HL-60/S4 (cell line): ENCODE results near the gene LFNG.

ENCODE experiments used
- in situ Hi-C: fragments of 300-500 bp; cut with MboI; formaldehyde crosslinking; loops from 2 replicates; pipeline ENCODE4 v1.14.3; 2022; ENCODE audit warnings: low sequenced_read_pairs

LFNG gene

DNA sequence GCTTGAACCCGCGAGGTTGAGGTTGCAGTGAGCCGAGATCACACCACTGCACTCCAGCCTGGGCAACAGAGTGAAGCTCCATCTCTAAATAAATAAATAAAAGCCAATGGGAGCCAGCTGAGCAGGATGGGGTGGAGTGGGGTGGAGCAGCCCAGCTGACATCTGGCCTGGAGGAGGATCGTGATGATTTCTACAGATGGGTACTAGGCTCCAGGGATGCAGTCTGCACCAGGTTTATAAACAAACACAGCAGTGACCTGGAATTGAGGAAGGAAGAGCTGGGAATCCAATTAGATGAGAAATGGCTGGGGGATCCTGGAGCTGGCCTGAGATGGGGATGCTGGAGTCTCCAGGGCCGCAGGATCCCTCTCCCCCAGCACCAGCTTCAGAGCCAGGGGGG is 36.1 kb upstream of the LFNG start:
- in situ Hi-C loops = no loop called here

DNA sequence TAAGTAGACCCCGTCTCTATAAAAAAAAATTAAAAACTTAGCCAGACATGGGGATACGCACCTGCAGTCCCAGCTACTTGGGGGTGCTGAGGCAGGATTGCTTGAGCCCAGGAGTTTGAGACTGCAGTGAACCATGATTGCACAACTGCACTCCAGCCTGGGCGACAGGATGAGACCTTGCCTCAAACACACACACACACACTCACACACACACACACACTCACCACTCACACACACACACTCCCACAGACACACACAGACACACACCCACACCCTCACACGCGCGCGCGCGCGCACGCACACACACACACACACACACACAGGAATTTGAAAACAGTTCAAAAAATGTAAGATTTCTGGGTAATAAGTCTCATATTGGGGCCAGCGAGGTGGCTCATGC is 34.7 kb upstream of the LFNG start:
- in situ Hi-C loops = no loop called here

DNA sequence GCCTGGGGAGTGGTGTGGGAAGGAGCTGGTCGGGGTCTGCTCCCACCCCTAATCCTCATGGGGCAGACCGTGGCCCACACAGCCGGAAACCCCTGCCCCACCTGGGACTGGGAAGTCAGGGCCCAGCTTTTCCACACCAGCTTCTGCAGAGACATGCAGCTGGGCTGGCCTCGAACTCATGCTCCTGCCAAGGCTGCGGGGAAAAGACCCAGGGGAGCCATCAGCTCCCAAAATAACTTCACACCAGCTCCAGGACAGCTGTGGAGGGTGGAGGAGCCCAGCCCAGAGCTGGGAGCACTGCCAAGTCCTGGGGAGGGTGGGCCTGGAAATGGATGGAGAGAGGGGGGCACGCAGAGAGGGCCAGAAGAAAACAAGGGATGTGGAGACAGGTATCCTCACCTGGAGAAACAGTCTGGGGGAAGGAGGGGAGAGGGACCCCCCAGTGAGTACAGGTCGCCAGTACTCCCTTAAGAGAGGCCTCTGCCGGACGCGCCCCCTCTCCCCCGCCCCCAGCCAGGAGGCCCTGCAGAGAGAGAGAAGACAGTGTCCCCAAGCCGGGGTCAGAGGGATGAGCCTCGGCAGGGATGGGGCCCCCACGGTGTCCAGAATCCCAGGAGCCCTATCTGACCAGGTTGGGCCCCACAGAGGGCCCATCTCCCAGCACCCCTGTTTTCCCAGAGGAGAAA is 31.8 kb upstream of the LFNG start:
- in situ Hi-C loops = no loop called here

DNA sequence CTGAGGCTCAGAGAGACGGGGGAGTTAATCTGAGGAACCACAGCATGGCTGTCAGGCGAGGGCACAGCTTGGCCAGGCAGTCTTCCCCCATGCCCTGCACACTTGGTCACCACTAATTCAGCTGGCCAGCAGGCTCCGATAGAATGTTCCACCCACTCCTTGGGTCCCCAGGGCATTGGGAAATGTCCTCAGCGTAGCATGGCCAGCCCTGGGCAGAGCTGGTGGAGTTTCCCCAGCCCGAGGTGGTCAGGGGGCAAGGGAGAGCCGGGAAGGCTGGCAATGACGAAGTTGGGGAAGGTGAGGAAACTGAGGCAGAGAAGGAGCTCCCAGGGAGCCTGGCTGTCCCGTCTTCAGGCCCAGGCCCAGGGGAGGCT is 31.3 kb upstream of the LFNG start:
- in situ Hi-C loops = no loop called here

DNA sequence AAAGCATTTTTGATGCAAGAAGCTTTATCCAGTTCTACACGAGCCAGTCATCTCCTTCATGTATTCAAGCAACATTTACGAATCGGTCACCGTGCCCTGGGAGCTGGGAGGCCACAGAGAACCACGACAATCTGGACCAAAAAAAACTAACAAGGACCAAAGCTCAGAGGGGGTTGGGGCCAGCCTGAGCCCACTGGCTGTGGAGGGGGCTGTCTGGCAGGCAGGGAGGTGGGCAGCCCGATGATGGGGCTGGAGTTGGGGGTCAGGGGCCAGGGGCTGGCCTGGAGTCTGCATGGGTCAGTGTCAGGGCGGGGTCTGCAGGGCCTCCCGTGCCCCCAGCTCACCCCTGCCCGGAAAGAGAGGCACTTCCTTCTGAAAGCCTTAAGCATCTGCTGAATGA is 30.9 kb upstream of the LFNG start:
- in situ Hi-C loops = no loop called here

DNA sequence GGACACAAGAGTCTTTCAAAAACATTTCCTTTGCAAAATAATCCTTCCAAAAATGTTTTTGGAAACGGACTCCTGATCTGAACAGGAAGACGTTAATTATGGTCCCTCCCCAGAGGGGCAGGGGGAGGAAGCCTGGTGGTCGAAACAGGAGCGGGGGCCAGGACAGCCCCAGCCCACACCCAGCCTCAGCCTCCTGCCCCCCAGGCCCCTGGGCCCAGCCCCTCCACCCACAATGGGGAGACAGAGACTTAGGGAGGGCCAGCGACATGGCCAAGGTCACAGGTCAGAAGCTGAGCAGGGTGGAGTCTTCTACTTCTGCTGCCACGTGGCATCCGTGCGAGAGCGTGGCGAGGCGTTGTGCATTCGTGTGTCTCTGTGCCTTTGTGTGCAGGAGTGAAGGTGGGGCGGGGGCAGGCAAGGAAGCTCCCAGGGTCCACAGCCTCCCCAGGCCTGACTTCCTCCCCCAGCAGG is 29.4 kb upstream of the LFNG start:
- in situ Hi-C loops = no loop called here

DNA sequence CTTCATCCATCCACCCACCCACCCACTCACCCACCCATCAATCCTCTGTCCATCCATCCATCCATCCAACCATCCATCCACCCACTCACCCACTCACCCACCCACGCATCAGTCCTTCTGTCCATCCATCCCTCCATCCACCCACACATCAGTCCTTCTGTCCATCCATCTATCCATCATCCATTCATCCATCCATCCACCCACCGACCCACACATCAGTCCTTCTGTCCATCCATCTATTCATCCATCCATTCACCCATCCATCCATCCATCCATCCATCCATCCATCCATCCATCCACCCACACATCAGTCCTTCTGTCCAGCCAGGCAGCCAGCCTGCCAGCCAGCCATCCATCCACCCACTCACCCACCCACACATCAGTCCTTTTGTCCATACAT is 27.5 kb upstream of the LFNG start:
- in situ Hi-C loops = no loop called here

DNA sequence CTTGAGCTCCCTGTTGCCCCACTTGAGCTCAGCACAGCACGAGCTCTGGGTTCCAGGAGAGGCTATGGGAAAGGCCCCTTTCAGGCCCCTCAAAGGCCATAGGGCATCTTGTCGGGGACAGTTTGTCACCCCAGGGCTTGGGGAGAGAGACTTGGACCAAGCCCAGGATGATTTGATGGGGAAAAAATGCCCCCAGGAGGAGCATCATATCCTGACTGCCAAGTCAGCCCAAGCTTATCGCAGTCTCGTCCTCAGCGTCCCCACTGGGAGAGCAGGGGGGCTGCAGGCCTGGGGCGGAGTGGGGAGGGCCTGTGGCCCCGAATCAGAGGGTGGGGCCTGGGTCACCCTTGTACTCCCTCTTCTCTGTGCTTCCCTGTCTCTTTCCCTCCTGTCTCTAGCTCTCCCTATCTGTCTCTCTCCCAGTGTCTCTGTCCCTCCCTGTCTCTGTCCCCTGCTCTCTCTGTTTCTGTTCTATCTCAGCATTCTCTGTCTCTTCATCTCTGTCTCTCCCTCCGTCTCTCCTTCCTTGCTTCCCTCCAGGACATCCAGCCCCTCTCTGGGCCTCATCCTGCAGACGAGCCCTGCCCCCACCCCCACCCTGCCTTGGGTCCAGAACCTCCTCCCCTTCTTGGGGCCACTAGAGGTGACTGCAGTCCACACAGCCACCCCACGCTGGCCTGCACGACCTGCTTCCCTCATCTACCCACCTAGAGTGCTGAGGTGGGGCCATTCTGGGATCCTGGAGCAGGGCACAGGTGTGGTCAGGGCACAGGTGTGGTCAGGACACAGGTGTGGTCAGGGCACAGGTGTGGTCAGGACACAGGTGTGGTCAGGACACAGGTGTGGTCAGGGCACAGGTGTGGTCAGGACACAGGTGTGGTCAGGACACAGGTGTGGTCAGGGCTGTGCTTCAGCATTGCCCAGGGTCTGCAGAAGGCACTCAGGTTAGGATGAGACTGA is 26.1 kb upstream of the LFNG start:
- in situ Hi-C loops = no loop called here

DNA sequence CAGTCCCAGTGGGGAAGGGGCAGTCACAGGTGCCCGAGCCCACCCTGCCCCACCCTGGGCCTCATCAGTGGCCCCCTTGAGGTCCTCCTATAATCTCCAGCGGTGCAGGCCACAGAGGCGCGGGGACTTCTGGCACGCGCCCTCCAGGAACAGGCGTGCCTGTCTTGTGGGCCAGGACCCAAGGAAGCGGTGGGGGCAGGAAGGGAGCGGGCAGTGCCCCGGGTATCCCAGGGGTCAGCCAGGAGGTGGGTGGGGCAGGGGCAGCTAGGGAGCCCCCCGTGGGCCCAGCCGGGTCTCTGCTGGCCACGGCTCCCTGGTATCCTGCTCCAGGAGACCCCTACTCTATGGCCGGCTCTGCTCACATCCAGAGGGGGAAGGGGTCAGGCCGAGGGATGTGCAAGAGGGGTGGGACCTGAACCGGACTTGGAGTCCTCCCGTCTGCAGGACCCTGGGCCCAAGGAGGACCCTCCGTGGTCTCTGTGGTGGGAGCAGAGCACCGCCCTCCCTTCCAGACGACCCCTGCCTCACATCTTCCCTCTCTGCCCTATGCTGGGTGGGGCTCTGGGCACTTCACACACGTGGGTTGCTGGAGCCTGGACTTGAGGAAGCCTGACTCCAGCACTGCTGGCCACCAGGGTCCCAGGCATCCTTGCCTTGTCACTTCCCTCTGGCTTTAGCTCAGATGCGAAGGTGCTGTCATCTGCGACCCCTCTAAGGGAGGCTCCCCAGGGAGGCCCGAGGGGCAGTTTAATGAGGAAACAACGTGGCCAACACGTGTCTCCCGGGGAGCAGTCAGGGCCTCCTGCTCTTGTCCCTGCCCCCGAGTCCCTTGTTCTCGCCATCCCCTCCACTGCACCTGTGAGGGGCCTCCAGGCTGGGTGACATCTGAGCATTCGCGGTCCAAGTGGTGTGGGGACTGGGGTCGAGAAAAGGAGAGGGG is 25.1 kb upstream of the LFNG start:
- in situ Hi-C loops = no loop called here

DNA sequence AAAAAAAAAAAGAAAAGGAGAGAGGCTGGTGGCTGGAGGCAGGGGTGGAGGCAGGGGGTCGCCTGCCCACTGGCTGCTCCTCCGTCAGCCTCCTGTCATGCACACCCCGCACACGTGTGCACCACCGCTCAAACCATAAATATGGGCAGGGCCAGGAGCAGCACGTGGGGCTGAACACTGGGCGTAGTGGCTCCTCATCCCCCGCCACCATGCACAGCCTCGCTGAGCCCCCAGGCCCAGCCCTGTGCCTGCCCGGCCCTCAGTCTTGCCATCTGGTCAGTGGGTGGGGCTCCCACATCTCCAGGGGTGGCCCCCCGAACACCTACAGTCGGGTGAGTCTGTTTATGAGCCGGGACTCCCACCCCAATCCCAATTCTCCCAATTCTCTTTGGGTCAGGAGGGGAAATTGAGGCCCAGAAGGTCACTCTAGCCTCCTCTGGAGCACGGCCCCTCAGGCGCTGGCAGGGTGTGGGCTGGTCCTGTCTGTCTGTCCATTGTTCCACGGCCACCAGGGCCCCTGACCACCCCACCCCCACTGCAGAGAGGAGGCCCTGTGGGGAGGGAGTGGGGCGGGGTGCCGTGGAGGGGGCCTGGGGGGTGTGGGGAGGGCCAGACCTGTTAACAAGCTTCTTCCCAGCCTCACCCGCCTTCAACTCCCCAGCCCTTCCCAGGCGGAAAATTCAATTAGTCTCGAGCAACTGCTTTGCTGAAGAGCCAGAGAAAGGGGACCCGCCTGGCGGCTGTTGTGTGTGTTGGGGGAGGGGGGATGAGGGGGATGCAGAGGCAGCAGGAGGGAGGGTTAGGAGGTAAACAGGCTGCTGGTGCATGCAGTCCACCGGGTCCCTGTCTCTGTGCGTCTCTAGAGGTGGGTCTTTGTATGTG is 23.9 kb upstream of the LFNG start:
- in situ Hi-C loops = no loop called here

DNA sequence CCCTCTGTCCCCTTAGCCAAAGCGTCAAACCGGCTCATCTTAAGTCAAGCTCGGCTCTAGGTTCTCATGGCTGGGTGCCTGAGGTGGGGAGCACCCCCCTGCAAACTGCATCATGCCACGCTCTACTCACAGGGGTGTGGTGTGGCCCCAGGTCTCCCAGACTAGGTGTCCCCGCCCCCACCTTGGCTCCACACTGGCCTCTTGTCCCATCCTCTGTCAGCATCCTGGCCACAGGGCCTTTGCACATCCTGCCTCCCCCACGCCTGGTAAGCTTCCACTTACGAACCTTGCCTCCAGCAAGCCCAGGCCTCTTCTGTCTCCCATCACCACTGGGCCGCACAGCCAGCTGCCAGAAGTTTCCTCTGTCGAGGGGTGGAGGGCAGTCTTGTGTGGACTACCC is 23.2 kb upstream of the LFNG start:
- in situ Hi-C loops = no loop called here

DNA sequence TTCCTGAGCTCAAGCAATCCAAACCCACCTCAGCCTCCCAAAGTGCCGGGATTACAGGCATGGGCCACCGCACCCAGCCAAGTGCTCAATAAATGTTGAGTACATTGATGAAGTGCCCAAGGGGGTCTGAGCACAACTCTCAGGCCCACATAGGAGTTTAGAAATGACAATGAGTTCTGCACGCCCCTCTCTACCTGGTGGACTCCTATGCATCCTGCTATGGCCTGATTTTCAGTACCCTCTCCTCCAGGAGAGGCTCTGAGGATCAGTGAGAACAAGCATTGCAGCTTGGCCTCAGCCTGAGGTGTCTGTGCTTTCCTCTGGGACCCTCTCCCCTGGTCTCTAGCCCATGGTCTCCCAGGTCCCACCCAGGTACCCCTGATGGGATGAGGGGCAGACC is 22.5 kb upstream of the LFNG start:
- in situ Hi-C loops = no loop called here

DNA sequence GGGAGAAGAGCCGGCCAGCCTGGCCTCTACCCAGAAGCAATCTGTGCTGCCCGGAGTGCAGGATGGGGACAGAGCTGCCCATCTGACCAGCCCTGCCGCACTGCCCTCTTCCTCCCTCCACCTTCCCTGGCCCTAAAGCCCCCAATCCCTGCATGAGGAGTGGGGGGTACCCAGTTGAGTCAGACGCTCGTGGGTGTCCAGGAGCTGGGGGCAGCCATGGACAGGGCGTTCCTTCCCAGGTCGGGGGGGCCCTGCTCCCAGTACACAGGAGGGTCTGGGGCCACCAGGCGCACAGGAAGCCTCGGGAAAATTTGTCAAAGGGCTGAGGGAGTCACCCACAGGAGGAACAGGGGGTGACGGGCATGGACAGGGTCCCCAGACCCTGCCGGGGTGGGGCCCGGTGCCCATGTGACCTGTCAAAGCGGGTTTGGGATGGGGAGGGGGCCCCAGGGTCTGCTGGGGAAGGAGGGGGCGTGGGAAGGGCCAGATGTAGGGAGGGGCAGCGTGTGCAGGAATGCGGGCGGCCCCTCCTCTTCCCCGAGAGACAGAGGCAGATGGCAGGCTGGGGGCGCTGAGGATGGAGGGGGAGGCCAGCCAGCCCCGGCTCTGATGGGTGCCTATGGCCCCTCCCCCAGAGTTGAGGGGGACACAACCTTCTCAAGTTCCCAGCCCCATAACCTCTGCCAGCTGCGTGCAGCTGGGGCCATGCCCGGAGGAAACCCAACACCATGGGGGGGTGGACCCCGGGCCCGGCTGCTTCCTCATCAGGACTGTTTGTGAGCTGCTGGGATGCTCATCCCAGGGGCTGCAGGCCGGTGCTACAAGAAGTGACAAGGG is 21.9 kb upstream of the LFNG start:
- in situ Hi-C loops = no loop called here

DNA sequence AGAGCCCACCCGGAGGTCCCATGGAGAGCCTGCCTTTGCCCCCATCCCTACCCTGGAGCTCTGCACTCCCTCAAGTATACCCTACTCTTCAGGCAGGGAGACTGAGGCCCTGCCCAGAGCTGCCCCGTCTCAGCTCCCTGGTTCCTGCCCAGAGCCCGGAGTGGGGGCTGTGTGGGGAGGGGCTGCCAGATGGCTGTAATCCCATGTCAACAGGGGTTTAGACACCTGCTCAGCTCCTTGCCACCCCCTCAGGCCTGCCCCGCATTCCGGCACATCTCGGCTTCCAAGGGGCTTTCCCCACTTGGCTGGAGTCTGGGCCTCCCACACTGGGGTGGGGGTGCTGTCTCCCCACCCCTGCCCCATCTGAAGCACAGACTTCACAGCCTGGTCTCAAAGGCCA is 20.9 kb upstream of the LFNG start:
- in situ Hi-C loops = no loop called here

DNA sequence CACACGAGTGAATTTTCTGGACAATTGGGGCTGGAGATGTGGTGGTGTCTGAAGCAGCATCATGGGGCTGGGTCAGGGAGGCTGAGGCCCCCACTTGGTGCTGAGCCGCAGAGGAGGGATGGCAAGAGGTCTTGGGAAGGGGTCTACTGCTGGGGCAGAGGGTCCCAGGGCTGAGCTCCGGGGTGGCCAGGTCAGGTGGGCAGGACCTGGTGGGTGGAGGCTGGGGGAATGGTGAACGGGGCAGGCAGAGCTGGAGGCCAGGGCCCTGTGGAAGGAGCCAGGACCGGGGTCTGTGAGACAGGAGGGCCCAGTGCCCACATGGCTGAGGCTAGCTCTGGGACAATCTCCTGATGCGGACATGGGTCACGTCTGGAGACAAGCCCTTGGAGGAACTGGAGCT is 20.4 kb upstream of the LFNG start:
- in situ Hi-C loops = no loop called here

DNA sequence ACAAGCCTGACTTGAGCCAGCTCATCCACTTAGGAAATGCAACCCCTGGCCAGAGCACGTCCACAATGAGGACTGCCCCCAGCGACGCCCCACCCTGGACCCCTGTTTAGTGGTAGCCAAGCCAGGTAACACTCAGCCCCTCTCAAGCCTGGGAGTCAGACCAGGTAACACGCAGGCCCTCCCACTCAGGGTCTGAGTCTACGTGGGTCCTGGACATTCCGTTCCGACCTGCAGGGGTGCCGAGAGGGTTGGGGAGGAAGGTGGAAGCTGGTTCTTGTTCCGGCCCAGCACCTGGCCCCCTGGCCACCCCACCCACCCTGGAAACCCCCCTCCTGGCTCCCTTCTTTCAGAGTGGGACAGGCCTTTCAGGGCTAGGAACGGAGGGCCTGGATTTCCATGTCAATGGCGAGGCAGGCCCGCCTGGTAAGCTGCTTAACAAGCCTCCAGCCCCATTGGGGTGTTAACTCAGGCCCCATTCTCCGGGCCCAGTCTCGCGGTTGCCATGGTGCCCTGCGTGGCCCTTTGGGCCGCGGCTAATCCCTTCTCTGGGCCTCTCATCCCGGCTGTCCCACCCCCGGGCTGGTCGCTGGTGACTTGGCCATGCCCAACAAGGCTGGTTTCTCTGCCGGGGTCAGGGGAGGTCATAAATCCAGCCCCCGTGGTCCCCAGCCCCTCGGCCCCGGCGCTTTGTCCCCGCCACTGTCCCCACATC is 19.7 kb upstream of the LFNG start:
- in situ Hi-C loops = no loop called here

DNA sequence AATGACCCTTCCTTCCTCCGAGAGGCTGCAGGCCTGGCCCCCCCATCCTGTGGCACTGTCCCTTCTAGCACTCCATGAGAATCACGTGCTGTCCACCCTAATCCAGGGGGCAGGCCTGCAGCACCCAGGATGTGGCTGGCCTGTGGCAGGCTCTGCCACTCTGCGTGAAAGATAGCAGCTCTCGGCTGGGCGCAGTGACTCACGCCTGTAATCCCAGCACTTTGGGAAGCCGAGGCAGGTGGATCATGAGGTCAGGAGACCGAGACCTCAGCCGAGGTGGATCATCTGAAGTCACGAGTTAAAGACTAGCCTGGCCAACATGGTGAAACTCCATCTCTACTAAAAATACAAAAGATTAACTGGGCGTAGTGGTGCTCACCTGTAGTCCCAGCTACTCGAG is 18.9 kb upstream of the LFNG start:
- in situ Hi-C loops = no loop called here

DNA sequence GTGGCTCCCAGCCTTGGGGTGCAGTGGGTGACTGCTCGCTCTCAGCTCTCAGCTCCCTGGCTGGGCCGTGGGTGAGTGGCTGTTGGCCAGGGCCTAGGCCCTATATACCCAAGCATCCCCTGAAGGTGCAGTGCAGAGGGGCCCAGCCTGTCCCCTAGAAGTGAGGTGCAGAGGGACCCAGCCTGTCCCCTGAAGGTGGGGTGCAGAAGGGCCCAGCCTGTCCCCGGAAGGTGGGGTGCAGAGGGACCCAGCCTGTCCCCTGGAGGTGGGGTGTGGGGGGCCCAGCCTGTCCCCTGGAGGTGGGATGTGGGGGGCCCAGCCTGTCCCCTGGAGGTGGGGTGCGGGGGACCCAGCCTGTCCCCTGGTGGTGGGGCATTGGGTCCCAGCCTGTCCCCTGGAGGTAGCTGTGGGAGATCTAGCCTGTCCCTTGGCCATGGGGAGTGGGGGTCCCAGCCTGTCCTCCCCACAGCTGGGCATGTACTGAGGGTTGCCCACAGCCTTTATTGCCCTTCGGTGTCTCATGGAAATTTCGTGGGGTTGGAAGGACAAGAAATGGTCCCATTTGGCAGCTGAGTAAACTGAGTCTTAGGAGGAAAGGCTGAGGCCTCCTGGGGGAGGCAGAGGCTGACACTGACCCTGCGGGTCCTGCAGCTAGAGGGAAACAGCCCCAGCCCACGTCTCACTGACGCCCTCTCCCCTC is 17.5 kb upstream of the LFNG start:
- in situ Hi-C loops = no loop called here
